ENCODE results near the gene BAZ1B.

- no peak for TF ChIP-seq CTCF (tag by site-specific recombination; IDR thresholded peaks at IDR 0.05)
- no peak for TF ChIP-seq ZNF302 (tag by site-specific recombination; IDR thresholded peaks at IDR 0.05; ENCODE audit: low read depth)
- no peak for TF ChIP-seq PBX3 (CRISPR knock-in tag; IDR thresholded peaks at IDR 0.05)
- no peak for TF ChIP-seq IKZF3 (tag by site-specific recombination; IDR thresholded peaks at IDR 0.05)
- no peak for TF ChIP-seq ZNF362 (tag by site-specific recombination; IDR thresholded peaks at IDR 0.05)
- no peak for TF ChIP-seq ZNF626 (tag by site-specific recombination; IDR thresholded peaks at IDR 0.05)
- no peak for TF ChIP-seq ZFP37 (tag by site-specific recombination; IDR thresholded peaks at IDR 0.05)
- TF ChIP-seq ZNF280D (tag by site-specific recombination; IDR thresholded peaks at IDR 0.05): no peak
- no peak for TF ChIP-seq ZNF76 (tag by site-specific recombination; IDR thresholded peaks at IDR 0.05; ENCODE audit: borderline replicate concordance, low read depth)
- no peak for TF ChIP-seq ZNF670 (tag by site-specific recombination; IDR thresholded peaks at IDR 0.05; ENCODE audit: low read depth)
- no peak for TF ChIP-seq AEBP2 (tag by site-specific recombination; IDR thresholded peaks at IDR 0.05; ENCODE audit: borderline replicate concordance)
Observed at GRCh38 chr7:73555411-73555982, 33.4 kb upstream of the BAZ1B start.

All from HEK293 (cell line).